ENCODE data around the gene ADGRD1.
"Not testable (repeated sequence)": the region's sequence is repeated elsewhere in the genome, so short reads cannot be mapped to it uniquely, and the experiment has no call there.

Gene ADGRD1

GRCh38 chr12:131113568-131114270 lies 160.0 kb downstream of the ADGRD1 start:
- DNase-seq (ENCODE audit: low read depth in 2 of 3, low spot score in 2 of 3): no peak

DNA sequence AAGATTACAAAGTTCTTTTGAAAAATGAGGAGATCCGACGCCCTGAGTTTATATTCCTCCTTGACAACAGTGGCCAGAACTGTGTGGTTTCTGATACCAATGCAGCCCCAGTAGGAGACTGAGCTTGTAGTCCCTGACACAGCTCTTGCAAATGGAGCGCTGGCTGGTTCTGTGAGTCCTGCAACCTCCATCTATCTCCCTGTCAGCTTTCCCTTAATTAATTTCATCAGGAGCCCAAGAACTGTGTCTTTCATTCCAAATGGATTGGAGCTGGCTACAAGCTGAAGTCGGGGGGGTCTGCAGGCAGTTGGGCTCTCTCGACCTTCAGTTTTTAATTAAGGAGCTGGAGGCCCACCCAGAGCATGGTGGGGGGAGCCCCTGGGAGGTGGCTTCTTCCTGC lies 160.6 kb downstream of the ADGRD1 start:
- DNase-seq (ENCODE audit: low read depth in 2 of 3, low spot score in 2 of 3): no peak

GRCh38 chr12:131114942-131115584 lies 161.4 kb downstream of the ADGRD1 start:
- no peak for DNase-seq (ENCODE audit: low read depth in 2 of 3, low spot score in 2 of 3)

- no peak for DNase-seq (ENCODE audit: low read depth in 2 of 3, low spot score in 2 of 3)
Measured at GRCh38 chr12:131115766-131116467, 162.2 kb downstream of the ADGRD1 start.

DNA sequence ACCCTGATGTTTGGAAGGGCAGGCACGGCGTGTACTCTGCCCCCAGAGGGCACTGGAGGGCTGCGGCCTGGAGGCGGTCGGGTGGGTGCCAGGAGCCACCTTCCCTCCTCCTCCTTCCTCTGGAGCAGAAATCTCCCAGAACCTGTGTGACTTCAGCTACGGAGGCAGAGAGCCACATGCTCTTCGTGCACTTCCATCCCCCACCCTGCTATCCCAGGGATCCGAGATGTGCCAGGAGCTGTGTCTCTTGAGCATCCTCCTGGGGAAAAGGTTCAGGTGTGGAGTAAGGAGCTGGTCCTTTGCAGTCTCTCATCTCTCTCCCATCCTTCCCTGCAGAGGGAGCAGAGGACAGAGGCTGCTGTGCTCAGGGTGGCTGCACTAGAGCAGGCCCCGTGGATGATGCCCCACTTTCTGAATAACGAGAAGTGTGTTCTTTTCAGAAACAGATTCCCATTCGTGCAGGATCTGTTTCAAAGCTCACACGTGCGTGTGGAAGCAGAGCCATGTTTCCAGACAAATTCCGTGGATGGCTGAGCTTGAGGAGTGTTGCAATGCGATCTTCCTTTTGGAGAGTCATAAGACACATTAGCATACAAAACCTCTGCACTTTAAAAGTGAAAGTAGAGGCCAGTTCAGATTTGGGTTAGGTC lies 162.9 kb downstream of the ADGRD1 start:
- DNase-seq (ENCODE audit: low read depth in 2 of 3, low spot score in 2 of 3): no peak

GRCh38 chr12:131117438-131118245 lies 163.9 kb downstream of the ADGRD1 start:
- no peak for DNase-seq (ENCODE audit: low read depth in 2 of 3, low spot score in 2 of 3)

GRCh38 chr12:131118371-131118770 lies 164.7 kb downstream of the ADGRD1 start:
- no peak for DNase-seq (ENCODE audit: low read depth in 2 of 3, low spot score in 2 of 3)

- DNase-seq (ENCODE audit: low read depth in 2 of 3, low spot score in 2 of 3): not testable (repeated sequence)
Measured at GRCh38 chr12:131119345-131119744, 165.6 kb downstream of the ADGRD1 start.

DNA sequence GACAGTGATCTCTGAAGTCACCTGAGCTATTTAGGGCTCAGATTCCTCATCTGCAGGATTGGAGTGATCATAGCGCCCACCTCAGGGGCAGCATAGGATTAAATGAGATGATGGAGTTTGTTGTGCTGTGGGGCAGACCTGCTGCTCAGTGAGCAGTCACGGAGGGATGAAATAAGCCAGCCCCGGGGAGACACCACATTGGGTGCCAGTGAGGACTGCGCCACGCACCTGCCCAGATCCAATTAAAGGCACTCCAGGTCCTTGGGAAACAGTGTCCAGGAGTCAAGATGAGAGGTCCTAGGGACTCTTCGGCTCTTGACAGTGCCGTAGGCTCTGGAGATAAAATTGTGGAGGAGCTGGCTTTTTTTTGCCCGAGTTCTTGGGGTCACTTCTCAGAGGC lies 166.2 kb downstream of the ADGRD1 start:
- DNase-seq (ENCODE audit: low read depth in 2 of 3, low spot score in 2 of 3): no peak

DNA sequence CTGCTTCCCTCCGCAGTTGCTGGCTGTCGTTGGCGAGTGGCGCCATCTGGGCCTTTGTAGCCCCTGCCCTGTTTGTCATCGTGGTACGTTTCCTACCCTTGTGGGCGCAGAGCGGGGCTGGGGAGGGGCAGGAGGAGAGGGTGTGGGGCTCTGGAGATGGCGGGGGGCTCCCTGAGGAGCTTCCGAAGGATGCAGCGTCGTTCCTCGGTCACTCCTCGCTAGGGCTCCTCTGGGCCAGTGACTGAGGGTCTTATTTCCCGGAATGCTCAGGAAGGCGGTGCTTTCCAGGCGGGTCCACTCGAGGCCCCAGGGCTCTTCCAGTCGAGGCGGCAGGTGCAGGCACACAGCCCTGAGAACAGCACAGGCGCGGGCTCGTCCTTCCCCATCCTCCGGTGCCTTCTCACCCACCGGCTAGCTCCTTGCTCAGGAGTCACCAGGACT lies 167.1 kb downstream of the ADGRD1 start:
- no peak for DNase-seq (ENCODE audit: low read depth in 2 of 3, low spot score in 2 of 3)

- no peak for DNase-seq (ENCODE audit: low read depth in 2 of 3, low spot score in 2 of 3)
Measured at GRCh38 chr12:131121705-131122405, 168.1 kb downstream of the ADGRD1 start.

GRCh38 chr12:131122631-131123030 lies 168.9 kb downstream of the ADGRD1 start:
- DNase-seq (ENCODE audit: low read depth in 2 of 3, low spot score in 2 of 3): no peak

- DNase-seq (ENCODE audit: low read depth in 2 of 3, low spot score in 2 of 3): no peak
Measured at GRCh38 chr12:131123817-131124216, 170.1 kb downstream of the ADGRD1 start.

- no peak for DNase-seq (ENCODE audit: low read depth in 2 of 3, low spot score in 2 of 3)
Measured at GRCh38 chr12:131124487-131125280, 171.0 kb downstream of the ADGRD1 start.

- no peak for DNase-seq (ENCODE audit: low read depth in 2 of 3, low spot score in 2 of 3)
Measured at GRCh38 chr12:131126662-131127173, 173.0 kb downstream of the ADGRD1 start.

DNA sequence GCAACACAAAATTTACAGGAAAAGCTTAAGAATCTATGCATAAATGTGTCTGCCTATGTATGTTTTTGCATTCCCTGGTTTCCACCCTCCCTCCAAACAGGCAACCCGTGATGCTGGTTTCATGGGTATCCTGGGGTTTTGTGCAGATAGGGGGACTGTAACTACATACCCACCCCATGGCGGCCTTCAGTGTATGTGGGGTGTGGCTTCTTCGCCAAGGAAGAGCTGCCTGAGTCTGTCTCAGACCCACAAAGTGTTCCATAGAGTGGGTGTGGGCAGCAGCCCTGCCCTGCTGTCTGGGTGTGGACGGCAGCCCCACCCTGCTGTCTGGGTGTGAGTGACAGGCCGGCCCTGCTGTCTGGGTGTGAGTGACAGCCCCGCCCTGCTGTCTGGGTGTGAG lies 174.8 kb downstream of the ADGRD1 start:
- DNase-seq (ENCODE audit: low read depth in 2 of 3, low spot score in 2 of 3): no peak

DNA sequence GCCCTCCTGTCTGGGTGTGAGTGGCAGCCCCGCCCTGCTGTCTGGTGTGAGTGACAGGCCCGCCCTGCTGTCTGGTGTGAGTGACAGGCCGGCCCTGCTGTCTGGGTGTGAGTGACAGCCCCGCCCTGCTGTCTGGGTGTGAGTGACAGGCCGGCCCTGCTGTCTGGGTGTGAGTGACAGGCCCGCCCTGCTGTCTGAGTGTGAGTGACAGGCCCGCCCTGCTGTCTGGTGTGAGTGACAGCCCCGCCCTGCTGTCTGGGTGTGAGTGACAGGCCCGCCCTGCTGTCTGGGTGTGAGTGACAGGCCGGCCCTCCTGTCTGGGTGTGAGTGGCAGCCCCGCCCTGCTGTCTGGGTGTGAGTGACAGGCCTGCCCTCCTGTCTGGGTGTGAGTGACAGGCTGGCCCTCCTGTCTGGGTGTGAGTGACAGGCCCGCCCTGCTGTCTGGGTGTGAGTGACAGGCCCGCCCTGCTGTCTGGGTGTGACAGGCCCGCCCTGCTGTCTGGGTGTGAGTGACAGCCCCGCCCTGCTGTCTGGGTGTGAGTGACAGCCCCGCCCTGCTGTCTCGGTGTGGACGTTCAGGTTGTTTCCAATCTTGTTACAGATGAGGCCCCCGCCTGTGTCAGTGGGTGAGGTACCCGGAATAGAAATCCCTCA lies 175.4 kb downstream of the ADGRD1 start:
- DNase-seq (ENCODE audit: low read depth in 2 of 3, low spot score in 2 of 3): not testable (repeated sequence)

DNA sequence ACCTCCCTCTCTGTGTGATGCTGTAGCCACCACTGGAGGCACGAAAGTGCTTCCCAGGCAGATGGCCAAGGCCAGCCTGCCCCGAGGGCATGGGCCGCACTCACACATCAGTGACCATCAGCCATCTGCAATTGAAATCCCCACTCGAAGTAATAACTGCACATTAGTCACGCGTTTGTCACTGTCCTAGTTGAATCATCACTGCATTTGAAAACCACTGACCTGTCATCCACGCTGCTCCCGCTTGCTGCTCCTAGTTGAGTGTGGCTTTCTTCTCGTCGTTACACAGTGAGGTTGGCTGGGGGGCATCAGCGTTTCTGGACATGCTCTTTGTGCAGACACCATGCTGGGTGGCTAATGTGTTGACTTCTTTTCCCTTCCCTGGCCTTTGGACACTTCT lies 176.1 kb downstream of the ADGRD1 start:
- no peak for DNase-seq (ENCODE audit: low read depth in 2 of 3, low spot score in 2 of 3)

Measured in activated CD8-positive, alpha-beta memory T cell treated with anti-CD3 and anti-CD28 coated beads for 48 hours (primary cell).